ENCODE data around the gene BRD4.

GRCh38 chr19:15218501-15218900 is 113.8 kb downstream of the BRD4 start:
- TF ChIP-seq POLR2AphosphoS5 (IDR thresholded peaks at IDR 0.05; ENCODE audit: low read depth) (no peak), CTCF (conservative IDR thresholded peaks at IDR 0.05; ENCODE audit: low read depth in 2 of 2) (no peak)
